SJCRH30 (cell line): ENCODE measurements around the gene RAPGEF2. TPM values are rescaled to one million over a fixed set of nuclear protein-coding genes. Genes with fewer than 3 reads are reported as not detected.

Experiments
- DNase-seq, 2 experiments: peaks; one replicate each; pipeline ENCODE4 v3.0.0-alpha.2; 2015 to 2020
- H3K27ac ChIP-seq: fragments of 250-450 bp; sonication (Bioruptor Pico); 2 replicates; pipeline ENCODE4 v1.5.1; 2020; ENCODE audit warnings: mild to moderate bottlenecking, moderate library complexity
- H3K27me3 ChIP-seq: fragments of 250-450 bp; sonication (Bioruptor Pico); 2 replicates; pipeline ENCODE4 v1.5.1; 2020; ENCODE audit warnings: mild to moderate bottlenecking, moderate library complexity
- H3K36me3 ChIP-seq: fragments of 250-450 bp; sonication (Bioruptor Pico); 2 replicates; pipeline ENCODE4 v1.5.1; 2020; ENCODE audit warnings: mild to moderate bottlenecking, moderate library complexity
- H3K4me1 ChIP-seq: fragments of 250-450 bp; sonication (Bioruptor Pico); 2 replicates; pipeline ENCODE4 v1.5.1; 2020; ENCODE audit warnings: mild to moderate bottlenecking, moderate library complexity
- H3K4me3 ChIP-seq: fragments of 250-450 bp; sonication (Bioruptor Pico); 2 replicates; pipeline ENCODE4 v1.5.1; 2020; ENCODE audit warnings: mild to moderate bottlenecking, moderate library complexity
- H3K9me3 ChIP-seq: fragments of 250-450 bp; sonication (Bioruptor Pico); replicated peaks from 2 replicates; pipeline ENCODE4 v1.5.1; 2020; ENCODE audit warnings: mild to moderate bottlenecking, moderate library complexity
- total RNA-seq: library from RNA; depleted of rRNA; stranded (reverse); fragments of >200 nt; shearing (Covaris generic); gene quantifications from 2 replicates; pipeline ENCODE4 v1.2.3, GENCODE V29; 2014

Gene RAPGEF2
- total RNA-seq, 1 experiment from 2014 or later = 17.9 TPM

DNA sequence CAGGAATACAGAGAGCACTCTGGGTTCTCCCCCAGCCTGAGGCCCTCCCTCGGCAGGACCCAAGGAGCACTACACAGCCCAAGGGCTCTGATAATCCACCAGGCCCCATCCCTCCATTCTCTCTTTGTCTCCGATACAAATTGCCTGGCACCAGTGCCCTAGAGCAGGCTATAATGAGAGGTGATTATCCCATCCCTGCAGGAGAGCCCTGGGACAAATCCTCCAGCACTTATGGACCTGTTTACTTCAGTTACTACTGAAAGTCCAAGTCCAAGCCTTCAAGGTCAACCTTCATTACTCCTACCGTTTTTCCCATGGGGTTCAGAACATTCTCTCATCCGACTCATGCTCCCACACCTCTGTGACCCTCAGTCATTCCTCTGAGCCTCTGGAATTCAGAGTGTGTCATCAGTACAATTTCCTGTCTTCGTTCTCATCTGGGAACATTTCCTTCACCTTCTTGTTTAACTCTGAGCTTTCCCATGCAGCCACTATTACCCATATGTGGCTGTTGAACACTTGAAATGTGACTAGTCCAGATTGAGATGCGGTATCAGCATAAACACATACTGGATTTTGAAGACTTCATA lies 299.0 kb downstream of the RAPGEF2 start:
- Histone ChIP-seq H3K27ac (peak overlapping the region; percentile 38; the same call in 1 of the 2 replicates), H3K36me3 (no peaks in the 10 kb centered on the region), H3K27me3 (no peaks in the 10 kb centered on the region), H3K9me3 (no peaks in the 10 kb centered on the region), H3K4me3 (peak overlapping the region; percentile 42), H3K4me1 (no peaks in the 10 kb centered on the region)
- DNase-seq = peak in 1 of 2 experiments; percentile 5
